ENCODE results near the gene EFNB1. TPM values are rescaled to one million over a fixed set of nuclear protein-coding genes. Genes with fewer than 3 reads are reported as not detected.

Gene EFNB1
- total RNA-seq, 4 donors from 2014 or later = 8.8 to 15.7 (median 13.0) TPM

DNA sequence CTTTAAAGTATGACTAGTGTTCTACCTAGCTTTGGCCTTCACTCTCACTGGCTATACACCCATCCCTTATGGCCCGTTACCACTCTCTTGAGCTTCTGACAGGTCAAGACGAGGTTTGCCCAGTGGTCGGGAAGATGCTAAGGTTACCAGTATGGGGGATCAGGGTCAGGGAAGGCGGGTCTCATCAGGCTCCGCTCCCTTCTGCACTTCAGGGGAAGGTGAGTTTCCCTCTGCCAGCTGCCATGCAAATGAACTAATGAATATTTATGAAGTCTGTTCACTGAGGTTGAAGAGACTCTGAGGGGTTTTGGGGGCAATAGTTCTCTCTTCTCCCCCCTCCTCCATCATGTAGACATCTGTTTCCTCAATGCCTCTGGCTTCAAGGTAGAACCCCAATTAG, 6.6 kb downstream of the EFNB1 start:
- intact Hi-C loops (cut with DNase I; ENCODE audit: low total_unique reads) (no loop called here), in situ Hi-C loops (cut with MboI; ENCODE audit: low sequenced_read_pairs in 4 of 4) (loop anchor here in 2 of 4 donors (25.0 kb wide), 2 partner anchors 202 to 227 kb away; no protein-coding TSS in a partner anchor)
- no peak for TF ChIP-seq POLR2A (IDR thresholded peaks at IDR 0.05)
- TF ChIP-seq, protein P1, sequence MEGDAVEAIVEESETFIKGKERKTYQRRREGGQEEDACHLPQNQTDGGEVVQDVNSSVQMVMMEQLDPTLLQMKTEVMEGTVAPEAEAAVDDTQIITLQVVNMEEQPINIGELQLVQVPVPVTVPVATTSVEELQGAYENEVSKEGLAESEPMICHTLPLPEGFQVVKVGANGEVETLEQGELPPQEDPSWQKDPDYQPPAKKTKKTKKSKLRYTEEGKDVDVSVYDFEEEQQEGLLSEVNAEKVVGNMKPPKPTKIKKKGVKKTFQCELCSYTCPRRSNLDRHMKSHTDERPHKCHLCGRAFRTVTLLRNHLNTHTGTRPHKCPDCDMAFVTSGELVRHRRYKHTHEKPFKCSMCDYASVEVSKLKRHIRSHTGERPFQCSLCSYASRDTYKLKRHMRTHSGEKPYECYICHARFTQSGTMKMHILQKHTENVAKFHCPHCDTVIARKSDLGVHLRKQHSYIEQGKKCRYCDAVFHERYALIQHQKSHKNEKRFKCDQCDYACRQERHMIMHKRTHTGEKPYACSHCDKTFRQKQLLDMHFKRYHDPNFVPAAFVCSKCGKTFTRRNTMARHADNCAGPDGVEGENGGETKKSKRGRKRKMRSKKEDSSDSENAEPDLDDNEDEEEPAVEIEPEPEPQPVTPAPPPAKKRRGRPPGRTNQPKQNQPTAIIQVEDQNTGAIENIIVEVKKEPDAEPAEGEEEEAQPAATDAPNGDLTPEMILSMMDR (IDR thresholded peaks at IDR 0.05 in 4 of 5, conservative IDR thresholded peaks at IDR 0.05 in 1 of 5) = no peak

DNA sequence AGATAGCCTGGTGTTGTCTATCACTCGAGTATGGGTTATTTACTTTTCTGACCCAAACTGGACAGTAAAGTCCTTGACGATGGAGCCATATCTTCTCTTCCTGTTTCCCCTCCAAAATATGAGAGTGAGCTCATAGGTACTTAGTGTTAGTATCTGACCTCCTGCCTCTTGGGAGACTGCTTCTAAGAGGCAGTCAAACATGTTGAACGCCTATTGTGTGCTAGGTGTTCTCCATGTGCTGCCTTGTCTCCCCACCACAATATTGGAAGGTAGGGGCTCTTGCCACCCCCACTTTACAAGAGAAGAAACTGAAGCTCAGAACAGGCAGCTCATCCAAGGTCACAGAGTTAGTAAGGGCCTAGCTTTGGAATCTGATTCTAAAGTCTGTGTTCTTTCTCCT, 8.3 kb downstream of the EFNB1 start:
- intact Hi-C loops (cut with DNase I; ENCODE audit: low total_unique reads) = no loop called here
- in situ Hi-C loops (cut with MboI; ENCODE audit: low sequenced_read_pairs in 4 of 4) = loop anchor here in 2 of 4 donors (25.0 kb wide), 2 partner anchors 200 to 225 kb away; no protein-coding TSS in a partner anchor
- no peak for DNase-seq

More for the DNA sequence above, 6.6 kb downstream of the EFNB1 start:
- Histone ChIP-seq H3K9me3 (no peaks in the 10 kb centered on the region), H3K4me1 (no peaks in the 10 kb centered on the region), H3K36me3 (peaks cover 0 to 8% of the 10 kb centered on the region in 2 donors), H3K4me3 (no peak overlapping the region), H3K27me3 (no peaks in the 10 kb centered on the region), H3K27ac (no peak overlapping the region)
- ATAC-seq (no peak), DNase-seq (no peak)

GRCh38 chrX:68838571-68838910, 9.7 kb downstream of the EFNB1 start:
- Histone ChIP-seq H3K27me3 (no peaks in the 10 kb centered on the region), H3K36me3 (peaks cover 0 to 18% of the 10 kb centered on the region in 2 donors), H3K4me1 (no peaks in the 10 kb centered on the region), H3K27ac (no peak overlapping the region), H3K4me3 (no peak overlapping the region), H3K9me3 (no peaks in the 10 kb centered on the region)
- intact Hi-C loops (cut with DNase I; ENCODE audit: low total_unique reads) = no loop called here
- DNase-seq = no peak
- TF ChIP-seq, protein P1 (IDR thresholded peaks at IDR 0.05 in 4 of 5, conservative IDR thresholded peaks at IDR 0.05 in 1 of 5) = no peak
- TF ChIP-seq POLR2A (IDR thresholded peaks at IDR 0.05) = no peak
- ATAC-seq = no peak
- in situ Hi-C loops (cut with MboI; ENCODE audit: low sequenced_read_pairs in 4 of 4) = loop anchor here in 2 of 4 donors (25.0 kb wide), 2 partner anchors 199 to 224 kb away; no protein-coding TSS in a partner anchor

More for the DNA sequence above, 8.3 kb downstream of the EFNB1 start:
- H3K27me3 ChIP-seq = no peaks in the 10 kb centered on the region
- peaks cover 0 to 18% of the 10 kb centered on the region in 2 donors for H3K36me3 ChIP-seq
- no peak overlapping the region for H3K4me3 ChIP-seq
- H3K9me3 ChIP-seq = no peaks in the 10 kb centered on the region
- TF ChIP-seq, protein P1 (IDR thresholded peaks at IDR 0.05 in 4 of 5, conservative IDR thresholded peaks at IDR 0.05 in 1 of 5) = no peak
- no peak for TF ChIP-seq POLR2A (IDR thresholded peaks at IDR 0.05)
- H3K27ac ChIP-seq = no peak overlapping the region
- no peaks in the 10 kb centered on the region for H3K4me1 ChIP-seq
- no peak for ATAC-seq

DNA sequence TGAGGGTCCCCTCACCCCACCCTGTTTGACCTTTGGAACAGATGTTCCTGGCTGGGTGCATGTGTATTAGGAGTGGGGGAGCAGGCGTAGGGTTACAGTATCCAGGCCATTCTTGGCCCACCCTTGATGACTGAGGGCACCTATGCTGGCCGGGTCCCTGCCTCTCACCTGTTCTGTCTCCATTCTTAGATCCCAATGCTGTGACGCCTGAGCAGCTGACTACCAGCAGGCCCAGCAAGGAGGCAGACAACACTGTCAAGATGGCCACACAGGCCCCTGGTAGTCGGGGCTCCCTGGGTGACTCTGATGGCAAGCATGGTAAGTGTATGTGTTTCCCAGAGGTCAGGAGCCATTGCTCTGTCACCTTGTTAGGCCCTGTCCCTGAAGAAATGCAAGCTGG, 10.9 kb downstream of the EFNB1 start:
- TF ChIP-seq, protein P1 (IDR thresholded peaks at IDR 0.05 in 4 of 5, conservative IDR thresholded peaks at IDR 0.05 in 1 of 5) = no peak
- no peak for TF ChIP-seq POLR2A (IDR thresholded peaks at IDR 0.05)
- Histone ChIP-seq H3K27ac (no peak overlapping the region), H3K4me1 (no peaks in the 10 kb centered on the region), H3K27me3 (no peaks in the 10 kb centered on the region), H3K36me3 (peaks cover 0 to 18% of the 10 kb centered on the region in 2 donors), H3K9me3 (no peaks in the 10 kb centered on the region), H3K4me3 (no peak overlapping the region)
- intact Hi-C loops (cut with DNase I; ENCODE audit: low total_unique reads) = no loop called here
- ATAC-seq (no peak), DNase-seq (no peak)
- in situ Hi-C loops (cut with MboI; ENCODE audit: low sequenced_read_pairs in 4 of 4) = loop anchor here in 2 of 4 donors (25.0 kb wide), 2 partner anchors 198 to 223 kb away; no protein-coding TSS in a partner anchor

- TF ChIP-seq, protein P1 (IDR thresholded peaks at IDR 0.05 in 4 of 5, conservative IDR thresholded peaks at IDR 0.05 in 1 of 5) = no peak
- no peak for TF ChIP-seq POLR2A (IDR thresholded peaks at IDR 0.05)
- peaks cover 0 to 18% of the 10 kb centered on the region in 2 donors for H3K36me3 ChIP-seq
- DNase-seq (no peak), ATAC-seq (no peak)
- H3K27ac ChIP-seq = no peak overlapping the region
- intact Hi-C loops (cut with DNase I; ENCODE audit: low total_unique reads) (no loop called here), in situ Hi-C loops (cut with MboI; ENCODE audit: low sequenced_read_pairs in 4 of 4) (loop anchor here in 2 of 4 donors (25.0 kb wide), 2 partner anchors 197 to 222 kb away; no protein-coding TSS in a partner anchor)
- no peak overlapping the region for H3K4me3 ChIP-seq
- no peaks in the 10 kb centered on the region for H3K27me3 ChIP-seq
- no peaks in the 10 kb centered on the region for H3K4me1 ChIP-seq
- no peaks in the 10 kb centered on the region for H3K9me3 ChIP-seq
These were observed 11.4 kb downstream of the EFNB1 start for GRCh38 chrX:68840256-68840655.

Measured in gastrocnemius medialis (tissue), 4 donors.